Suppressor macrophage (primary cell): ENCODE data around the gene HNRNPD.
"Not testable (repeated sequence)": the region's sequence is repeated elsewhere in the genome, so short reads cannot be mapped to it uniquely, and the experiment has no call there.

Experiments used
- DNase-seq, 4 experiments: peaks; one replicate each; pipeline ENCODE4 v3.0.0-alpha.2; 2020 to 2022

Gene HNRNPD

DNA sequence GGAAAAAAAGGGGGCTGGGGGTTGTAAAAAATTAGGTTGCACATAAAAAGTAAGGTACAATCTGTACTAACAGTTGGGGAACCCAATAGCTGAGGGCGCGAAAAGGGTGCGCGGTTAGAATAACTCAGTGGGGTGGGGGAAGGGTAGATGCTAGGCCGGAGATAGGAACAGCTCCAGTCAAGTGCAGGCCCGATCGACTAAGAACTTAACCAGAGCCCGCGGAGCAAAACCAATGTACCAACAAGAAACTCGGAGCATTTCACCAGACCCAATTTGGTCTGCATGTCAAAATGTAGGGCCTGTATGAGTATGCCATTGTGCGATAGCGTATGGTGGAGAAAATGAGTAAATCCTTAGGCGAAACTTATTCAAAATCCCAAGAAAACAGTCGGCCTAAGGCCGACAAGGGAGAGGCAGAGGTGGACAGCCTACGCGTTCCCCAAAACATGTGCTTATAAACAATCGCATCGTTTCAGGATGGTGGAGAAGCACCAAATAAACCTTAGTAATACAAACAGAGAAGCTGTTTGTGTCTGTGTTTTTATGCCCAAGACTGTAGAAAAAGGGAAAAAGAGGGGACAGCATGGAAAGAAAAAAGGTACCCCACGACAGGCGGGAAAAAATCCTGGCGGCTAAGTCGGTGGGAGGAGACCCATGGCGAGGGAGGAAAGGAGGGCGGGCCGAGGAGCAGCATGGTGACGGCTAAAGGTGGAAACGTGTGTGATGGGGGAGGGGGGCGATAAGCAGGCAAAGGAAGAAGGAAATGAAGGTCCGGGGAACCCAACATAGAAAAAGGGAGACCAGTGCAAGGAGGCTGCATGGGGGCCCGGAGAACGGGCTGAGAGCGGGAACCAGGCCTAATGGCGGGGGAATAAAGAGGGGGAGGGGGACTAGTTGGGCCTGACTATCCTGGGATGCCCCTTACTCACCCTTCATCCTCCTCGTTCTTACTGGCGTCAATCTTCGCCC is 990 bp downstream of the HNRNPD start:
- DNase-seq, result peak; percentile 51 to 77 (median 68)

DNA sequence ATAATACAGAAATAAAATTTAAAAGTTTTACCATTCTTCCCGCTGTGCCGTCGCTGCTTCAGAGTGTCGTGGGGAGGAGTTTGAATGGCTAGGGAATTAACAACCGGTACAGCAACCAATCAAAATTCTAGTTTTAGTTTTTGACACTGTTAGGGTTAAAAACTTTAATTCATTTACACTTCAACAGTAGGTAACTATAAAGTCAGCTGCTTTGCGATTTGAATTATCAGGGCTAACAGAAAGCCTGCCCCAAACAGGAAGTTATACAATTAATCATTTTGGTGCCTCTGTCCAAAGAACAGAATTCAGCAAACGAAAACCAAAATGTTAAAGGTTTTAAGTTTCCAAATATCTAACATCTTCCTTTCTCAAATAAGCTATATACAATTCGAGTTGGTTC is 2.3 kb downstream of the HNRNPD start:
- DNase-seq, result peak in 3 of 4 experiments; percentile 4 to 25 (median 13)

DNA sequence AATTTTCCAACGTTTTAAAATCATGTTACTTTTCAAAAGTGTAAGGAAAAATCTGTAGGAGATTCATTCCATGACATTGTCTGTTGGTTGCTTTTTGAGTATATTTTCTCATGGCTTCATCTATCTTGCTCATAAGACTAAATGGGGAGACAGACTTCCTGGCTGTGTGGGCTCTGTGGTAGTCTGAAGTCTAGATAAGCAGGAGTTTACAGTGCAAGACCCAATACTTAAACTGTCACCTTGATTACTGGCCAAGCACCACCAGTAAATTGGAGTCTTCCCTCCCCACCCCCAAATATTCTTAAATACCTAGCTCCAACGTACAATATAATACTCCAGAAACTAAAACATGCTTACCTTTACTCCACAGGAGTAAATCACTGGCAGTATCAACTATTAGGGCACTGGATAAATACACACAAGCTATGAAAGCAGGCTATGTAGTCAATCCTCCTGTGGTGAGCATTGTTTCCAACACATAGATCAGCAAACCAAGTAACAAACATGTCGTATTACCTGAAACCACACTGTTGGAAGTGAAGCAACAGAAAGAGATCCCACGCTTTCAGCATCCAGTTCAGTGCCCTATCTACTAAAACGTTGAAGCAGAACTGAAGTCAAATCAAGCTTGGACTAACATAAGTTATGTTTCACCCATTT is 6.2 kb downstream of the HNRNPD start:
- no peak for DNase-seq

DNA sequence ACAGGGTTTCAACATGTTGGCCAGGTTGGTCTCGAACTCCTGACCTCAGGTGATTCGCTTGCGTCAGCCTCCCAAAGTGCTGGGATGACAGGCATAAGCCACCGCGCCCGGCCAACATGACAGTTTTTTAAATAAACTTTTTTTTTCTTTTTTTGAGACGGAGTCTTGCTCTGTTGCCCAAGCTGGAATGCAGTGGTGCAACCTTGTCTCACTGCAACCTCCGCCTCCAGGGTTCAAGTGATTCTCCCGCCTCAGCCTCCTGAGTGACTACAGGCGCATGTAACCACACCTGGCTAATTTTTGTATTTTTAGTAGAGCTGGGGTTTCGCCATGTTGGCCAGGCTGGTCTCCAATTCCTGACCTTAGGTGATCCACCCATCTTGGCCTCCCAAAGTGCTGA is 7.4 kb downstream of the HNRNPD start:
- DNase-seq, result not testable (repeated sequence)

DNA sequence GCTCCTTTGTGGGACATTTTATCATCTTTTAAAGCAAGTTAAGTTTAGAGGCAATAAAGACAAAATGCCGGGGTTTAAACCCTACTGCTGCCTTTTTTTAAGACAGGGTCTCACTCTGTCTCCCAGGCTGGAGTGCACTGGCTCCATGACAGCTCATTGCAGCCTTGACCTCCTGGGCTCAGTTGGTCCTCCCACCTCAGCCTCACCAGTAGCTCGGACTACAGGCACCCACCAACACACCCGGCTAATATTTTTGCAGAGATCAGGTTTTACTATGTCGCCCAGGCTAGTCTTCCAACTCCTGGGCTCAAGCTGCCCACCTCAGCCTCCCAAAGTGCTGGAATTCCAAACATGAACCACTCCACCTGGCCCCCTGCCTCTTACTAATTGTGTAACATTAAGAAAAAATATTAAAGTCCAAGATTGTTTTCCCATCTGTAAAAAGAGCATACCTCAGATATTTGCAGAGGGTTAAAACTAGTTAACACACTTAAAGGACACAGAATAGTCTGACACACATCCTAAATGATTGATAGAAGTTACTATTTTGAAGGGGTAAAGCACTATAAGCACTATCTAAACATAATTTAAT is 9.8 kb downstream of the HNRNPD start:
- DNase-seq, result no peak

DNA sequence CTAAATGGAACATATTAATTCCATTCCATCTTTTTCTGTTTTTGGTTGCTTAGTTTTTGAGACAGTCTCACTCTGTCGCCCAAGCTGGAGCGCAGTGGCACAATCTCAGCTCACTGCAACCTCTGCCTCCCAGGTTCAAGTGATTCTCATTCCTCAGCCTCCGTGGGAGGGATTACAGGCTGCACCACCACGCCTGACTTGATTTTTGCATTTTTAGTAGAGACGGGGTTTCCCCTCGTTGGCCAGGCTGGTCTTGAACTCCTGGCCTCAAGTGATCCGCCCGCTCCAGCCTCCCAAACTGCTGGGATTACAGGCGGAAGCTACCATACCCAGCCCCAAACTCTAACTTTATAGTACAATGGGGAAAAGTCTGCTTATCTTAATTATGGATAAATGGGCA is 11.2 kb downstream of the HNRNPD start:
- no peak for DNase-seq

DNA sequence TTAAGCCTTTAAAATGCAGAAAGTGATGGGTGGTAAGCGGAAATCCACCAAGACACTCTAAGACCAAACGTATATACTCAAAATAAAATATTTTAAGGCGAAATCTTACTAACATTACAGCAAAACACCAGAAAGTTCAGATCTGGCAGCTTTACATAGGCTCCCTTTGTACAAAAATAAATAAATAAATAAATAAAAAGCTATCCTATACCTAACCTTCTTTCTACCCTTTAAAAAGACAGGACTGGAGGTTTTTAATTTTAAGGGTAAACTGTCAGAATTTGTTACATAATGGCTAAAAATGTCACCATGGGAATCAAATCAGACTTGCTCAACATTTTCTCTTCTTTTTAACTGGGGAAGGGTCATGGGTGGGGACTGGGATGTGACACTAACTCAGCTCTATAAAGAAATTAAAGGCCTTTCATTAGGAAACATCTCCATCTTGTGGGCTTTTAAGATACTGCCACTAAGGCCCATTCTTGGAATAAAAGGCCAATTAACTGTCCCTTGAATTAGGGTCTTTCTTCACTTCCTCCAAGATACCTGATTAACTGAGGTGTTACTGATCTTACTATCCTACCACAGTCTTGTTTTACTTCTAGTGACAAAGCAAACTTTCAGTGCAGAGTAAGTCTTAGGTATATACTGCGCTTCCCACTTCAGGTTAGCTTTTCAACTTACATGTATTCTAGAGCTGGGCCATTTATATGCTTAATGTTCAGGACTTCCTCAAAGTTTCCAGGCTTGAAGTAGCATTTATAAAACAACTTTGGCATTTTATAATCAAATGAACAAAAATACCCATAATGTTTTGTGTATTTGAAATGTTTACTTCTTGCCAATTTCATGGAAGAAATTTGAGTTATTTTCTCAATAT is 13.3 kb downstream of the HNRNPD start:
- DNase-seq, result peak; percentile 10 to 46 (median 26)

DNA sequence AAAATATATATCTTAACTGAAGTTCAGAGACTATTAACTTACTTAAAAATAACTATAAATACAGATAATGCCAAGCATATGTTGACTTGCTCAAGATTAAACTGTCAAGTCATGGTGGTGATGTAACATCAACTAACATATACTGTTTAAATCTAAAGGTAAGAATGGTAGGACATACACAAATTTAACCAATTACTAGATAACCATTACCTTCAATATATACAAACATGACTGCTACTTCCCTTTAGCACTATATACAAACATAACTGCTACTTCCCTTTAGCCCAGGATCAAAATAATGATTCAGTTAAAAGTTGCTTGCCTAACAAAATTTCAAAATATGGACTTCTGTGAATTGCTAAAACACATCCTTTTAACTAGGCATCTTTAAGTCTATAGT is 14.9 kb downstream of the HNRNPD start:
- peak in 2 of 4 experiments; percentile 66 to 68 for DNase-seq

DNA sequence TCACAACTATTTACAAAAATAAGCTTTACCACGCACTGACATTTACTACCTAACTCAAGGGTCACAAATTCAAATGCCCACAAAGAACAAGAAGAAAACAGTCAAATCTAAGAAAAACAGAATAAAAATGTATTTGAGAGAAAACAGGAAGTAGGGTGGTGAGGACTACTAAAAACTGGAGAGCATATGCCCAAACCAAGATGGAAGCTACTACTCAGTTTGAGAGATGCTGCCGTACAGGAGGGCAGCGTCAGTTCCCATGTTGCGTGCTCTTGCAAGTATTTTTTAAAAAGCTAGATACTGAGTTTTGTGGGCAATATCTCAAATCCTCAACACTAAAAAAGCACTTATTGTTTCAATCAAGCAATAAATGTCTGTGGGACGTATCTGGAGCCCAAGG is 16.2 kb downstream of the HNRNPD start:
- DNase-seq, result no peak

DNA sequence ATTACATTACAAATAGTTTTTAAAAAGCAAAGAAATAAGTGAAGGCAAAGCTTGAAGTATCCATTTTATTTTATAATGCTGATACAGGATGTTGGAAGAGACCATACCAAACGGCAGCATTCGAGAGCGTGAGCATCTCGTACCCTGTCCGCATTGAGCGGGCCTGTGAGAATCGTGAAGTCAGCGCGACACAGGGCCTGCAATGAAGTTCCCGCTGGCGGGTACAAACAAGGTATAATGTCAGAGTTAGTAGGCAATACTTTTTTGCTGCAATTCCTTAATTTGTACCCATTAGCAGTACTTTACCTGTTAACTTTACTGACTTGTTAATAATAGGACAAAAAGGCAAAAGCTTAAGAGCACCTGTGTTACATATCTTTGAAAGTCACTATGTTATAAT is 19.0 kb downstream of the HNRNPD start:
- no peak for DNase-seq

DNA sequence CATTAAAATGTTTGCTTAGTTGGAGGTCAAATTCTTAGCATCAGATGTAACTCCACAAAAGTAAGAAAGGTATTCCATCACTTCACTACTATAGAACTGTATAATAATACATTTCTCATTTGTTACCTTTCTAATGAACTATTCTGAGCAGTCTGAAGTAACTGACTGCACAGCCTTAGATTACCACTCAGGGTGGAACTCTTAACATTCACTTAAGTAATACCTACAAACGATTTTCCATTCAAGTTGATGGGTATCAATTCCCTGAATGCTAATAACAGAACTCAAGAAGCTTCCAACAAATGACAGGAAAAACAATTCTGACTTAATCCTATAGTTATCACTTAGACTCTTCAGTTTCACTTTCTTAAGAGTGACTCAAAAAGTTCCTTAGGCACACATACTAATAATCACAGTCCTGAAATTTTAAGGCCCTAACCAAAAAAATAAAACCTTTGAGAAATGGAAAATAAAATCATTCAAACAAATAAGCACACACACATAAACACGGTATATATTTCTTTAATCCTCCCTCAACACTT is 20.9 kb downstream of the HNRNPD start:
- no peak for DNase-seq

DNA sequence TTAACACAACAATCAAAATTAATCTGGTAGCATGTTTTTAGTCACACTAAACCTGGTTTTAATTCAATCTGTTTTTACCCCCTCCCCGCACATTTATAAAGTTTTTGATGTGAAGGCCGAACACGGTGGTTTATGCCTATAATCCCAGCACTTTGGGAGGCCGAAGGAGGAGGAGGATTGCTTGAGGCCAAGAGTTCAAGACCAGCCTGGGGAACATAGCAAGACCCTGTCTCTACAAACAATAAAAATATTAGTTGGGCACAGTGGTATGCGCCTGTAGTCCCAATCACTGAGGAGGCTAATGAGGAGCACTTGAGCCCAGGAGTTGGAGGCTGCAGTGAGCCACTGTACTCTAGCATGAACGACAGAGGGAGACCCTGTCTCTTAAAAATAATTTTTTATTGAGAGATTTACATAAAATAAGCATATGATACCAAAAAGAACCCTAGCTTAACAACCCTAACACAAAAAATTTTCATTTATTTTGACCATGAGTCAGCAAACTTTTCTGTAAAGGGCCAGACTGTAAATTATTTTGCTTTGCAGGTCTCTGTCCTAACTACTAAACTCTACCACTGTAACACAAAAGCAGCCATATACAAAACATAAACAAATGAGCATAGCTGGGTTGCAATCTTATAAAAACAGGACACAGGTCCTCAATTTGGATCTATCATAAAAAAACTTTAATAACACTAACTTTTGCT is 21.5 kb downstream of the HNRNPD start:
- DNase-seq, result no peak

DNA sequence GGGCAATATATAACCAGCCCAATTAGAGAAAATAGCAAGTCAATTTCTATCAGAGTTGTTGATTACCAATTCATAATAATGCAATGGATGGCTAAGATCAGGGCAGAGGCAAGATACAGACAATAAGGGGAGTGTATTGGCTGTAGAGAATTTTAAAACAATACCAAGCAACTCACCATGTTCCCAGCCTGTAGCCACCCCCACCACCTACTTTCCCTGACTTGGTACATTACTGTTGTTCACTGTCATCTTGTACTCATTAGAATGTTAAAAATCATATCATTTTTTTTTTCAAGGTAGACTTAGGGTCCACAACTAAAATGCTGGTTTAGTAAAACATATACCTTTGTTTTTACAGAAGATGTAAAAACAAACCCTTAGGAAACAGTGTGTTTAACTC is 27.7 kb downstream of the HNRNPD start:
- DNase-seq, result no peak

DNA sequence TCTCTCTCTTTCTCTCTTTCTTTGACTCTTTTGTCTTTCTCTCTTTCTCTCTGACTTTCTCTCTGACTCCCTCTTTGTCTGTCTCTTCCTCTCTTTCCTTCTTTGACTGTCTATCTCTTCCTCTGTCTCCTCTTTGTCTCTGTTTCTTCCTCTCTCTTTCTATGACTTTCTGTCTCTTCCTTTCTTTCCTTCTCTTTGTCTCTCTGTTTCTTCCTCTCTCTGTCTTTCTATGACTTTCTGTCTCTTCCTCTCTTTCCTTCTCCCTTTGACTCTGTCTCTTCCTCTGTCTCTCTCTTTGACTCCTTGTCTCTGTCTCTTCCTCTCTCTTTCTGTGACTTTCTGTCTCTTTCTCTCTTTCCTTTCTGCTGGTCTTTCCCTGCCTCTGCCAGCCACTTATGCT is 38.7 kb downstream of the HNRNPD start:
- DNase-seq, result no peak

DNA sequence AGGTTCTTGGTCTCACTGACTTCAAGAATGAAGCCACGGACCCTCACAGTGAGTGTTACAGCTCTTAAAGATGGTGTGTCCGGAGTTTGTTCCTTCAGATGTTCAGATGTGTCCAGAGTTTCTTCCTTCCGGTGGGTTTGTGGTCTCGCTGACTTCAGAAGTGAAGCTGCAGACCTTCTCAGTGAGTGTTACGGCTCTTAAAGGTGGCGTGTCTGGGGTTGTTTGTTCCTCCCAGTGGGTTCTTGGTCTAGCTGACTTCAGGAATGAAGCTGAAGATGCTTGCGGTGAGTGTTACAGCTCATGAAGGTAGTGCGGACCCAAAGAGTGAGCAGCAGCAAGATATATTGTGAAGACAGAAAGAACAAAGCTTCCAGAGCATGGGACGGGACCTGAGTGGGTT is 40.1 kb downstream of the HNRNPD start:
- DNase-seq, result not testable (repeated sequence)

DNA sequence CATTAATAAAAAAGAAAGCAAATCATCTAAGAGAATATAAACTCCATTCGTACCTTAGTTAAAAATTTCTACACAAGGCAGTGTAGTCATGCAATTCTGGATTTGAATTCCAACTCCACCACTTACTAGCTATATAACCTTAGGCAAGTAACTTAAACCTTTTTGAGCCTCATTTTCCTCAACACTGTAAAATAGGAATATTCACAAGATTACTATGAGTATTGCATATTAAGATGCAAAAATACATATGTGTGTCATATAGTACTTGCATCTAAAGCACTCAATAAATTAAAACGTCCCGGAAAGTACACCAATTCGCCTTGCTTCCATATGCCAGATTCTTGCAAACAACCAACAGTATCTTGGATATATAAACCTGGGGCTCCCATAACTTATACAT is 42.0 kb downstream of the HNRNPD start:
- no peak for DNase-seq

DNA sequence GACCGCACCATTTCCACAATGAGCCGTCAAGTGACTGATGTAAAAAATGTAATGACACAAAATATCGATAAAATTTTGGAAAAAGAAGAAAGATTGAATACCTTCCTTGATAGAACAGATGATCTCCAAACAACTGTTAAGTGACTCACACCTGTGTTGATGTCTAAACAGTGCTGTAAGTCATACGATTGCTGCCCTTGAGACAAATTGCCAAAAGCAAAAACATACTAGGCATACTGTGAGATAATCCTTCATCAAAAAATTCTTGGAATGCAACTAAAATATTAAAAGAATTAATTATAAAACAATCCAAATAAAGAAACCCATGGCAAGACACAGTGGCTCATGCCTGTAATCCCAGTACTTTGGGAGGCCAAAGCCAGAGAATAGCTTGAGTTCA is 53.4 kb downstream of the HNRNPD start:
- no peak for DNase-seq

DNA sequence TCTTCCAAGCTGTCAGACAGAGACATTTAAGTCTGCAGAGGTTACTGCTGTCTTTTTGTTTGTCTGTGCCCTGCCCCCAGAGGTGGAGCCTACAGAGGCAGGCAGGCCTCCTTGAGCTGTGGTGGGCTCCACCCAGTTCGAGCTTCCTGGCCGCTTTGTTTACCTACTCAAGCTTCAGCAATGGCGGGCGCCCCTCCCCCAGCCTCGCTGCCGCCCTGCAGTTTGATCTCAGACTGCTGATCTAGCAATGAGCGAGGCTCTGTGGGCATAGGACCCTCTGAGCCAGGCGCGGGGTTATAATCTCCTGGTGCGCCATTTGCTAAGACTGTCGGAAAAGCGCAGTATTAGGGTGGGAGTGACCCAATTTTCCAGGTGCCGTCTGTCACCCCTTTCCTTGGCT is 70.7 kb downstream of the HNRNPD start:
- DNase-seq, result not testable (repeated sequence)
